ENCODE measurements around the gene MINDY4. TPM values are rescaled to one million over a fixed set of nuclear protein-coding genes. Genes with fewer than 3 reads are reported as not detected.

Gene MINDY4
- total and polyA plus RNA-seq, 2 of the 13 experiments (the other 11 are each of a cell fraction or from before 2014, with no cell fraction given), result not detected

DNA sequence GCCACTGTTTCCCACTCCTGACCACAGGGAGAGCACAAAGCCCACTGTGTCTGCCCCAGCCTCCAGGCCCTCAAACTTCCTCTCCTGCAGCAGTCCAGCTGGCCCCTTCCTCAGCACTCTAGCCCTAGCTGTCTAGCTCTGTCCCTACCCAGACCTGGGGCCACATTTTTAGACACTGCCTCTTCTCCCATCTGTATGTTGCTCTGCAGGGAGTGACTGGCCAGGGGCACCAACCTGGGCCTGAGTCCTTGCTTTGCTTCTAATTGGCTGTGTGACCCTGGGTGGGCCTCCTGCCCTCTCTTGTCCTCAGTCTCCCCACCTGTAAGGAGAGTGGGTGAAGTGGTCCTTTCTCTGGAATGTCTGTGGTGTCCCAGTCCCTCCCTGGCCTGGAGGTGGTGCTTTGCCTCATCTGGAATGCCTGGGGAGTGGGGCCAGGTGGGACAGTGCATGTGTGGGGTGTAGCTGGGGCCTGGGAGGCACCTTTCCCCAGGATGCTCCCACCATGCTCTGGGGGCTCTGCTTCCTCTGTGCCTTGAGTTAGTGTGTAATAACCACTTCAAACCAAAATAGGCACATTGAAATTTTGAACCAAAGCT is 165.5 kb downstream of the MINDY4 start (continued):
- TF ChIP-seq, protein P1, sequence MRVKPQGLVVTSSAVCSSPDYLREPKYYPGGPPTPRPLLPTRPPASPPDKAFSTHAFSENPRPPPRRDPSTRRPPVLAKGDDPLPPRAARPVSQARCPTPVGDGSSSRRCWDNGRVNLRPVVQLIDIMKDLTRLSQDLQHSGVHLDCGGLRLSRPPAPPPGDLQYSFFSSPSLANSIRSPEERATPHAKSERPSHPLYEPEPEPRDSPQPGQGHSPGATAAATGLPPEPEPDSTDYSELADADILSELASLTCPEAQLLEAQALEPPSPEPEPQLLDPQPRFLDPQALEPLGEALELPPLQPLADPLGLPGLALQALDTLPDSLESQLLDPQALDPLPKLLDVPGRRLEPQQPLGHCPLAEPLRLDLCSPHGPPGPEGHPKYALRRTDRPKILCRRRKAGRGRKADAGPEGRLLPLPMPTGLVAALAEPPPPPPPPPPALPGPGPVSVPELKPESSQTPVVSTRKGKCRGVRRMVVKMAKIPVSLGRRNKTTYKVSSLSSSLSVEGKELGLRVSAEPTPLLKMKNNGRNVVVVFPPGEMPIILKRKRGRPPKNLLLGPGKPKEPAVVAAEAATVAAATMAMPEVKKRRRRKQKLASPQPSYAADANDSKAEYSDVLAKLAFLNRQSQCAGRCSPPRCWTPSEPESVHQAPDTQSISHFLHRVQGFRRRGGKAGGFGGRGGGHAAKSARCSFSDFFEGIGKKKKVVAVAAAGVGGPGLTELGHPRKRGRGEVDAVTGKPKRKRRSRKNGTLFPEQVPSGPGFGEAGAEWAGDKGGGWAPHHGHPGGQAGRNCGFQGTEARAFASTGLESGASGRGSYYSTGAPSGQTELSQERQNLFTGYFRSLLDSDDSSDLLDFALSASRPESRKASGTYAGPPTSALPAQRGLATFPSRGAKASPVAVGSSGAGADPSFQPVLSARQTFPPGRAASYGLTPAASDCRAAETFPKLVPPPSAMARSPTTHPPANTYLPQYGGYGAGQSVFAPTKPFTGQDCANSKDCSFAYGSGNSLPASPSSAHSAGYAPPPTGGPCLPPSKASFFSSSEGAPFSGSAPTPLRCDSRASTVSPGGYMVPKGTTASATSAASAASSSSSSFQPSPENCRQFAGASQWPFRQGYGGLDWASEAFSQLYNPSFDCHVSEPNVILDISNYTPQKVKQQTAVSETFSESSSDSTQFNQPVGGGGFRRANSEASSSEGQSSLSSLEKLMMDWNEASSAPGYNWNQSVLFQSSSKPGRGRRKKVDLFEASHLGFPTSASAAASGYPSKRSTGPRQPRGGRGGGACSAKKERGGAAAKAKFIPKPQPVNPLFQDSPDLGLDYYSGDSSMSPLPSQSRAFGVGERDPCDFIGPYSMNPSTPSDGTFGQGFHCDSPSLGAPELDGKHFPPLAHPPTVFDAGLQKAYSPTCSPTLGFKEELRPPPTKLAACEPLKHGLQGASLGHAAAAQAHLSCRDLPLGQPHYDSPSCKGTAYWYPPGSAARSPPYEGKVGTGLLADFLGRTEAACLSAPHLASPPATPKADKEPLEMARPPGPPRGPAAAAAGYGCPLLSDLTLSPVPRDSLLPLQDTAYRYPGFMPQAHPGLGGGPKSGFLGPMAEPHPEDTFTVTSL (CRISPR knock-in tag; IDR thresholded peaks at IDR 0.05; ENCODE audit: borderline replicate concordance), result no peak
- TF ChIP-seq FIP1L1 (IDR thresholded peaks at IDR 0.05; ENCODE audit: borderline replicate concordance, insufficient read depth, low read depth, low read length) (no peak), EP300 (IDR thresholded peaks at IDR 0.05; ENCODE audit: low read depth in 2 of 2, low read length in 2 of 2) (no peak), EP300 (CRISPR knock-in tag; IDR thresholded peaks at IDR 0.05; ENCODE audit: borderline replicate concordance) (no peak), GABPB1 (CRISPR knock-in tag; IDR thresholded peaks at IDR 0.05) (no peak), CCAR2 (optimal IDR thresholded peaks at IDR 0.05; ENCODE audit: low read depth, low read length) (no peak), MTA3 (CRISPR knock-in tag; IDR thresholded peaks at IDR 0.05) (no peak), BHLHE40 (IDR thresholded peaks at IDR 0.05; ENCODE audit: low read length) (no peak)

Data from HepG2 (cell line).